Lung (tissue), 12 donors: ENCODE measurements around the gene ZNF280A. TPM values are rescaled to one million over a fixed set of nuclear protein-coding genes. Genes with fewer than 3 reads are reported as not detected.

ENCODE experiments used
- ATAC-seq: fragments of 200-7000 bp; cut with Tn5 transposase; one replicate; pipeline ENCODE4 v1.9.1; 2020; ENCODE audit warnings: moderate number of reproducible peaks; ENCODE audit not compliant: insufficient read depth, low FRiP score
- DNase-seq, 3 donors: peaks; one replicate each; pipeline ENCODE4 v3.0.0-alpha.2; 2013 to 2017
- H3K27ac ChIP-seq, 2 donors: one replicate each; pipeline ENCODE4 v1.5.1; 2013; ENCODE audit warnings: mild to moderate bottlenecking in 2 of 2, moderate library complexity in 2 of 2, control low read depth in 1 of 2, inconsistent platforms in 1 of 2, low read depth in 1 of 2, low read length in 1 of 2
- H3K27me3 ChIP-seq, 3 donors: one replicate each; pipeline ENCODE4 v1.5.1; 2013; ENCODE audit warnings: low read length in 2 of 3; ENCODE audit not compliant: control insufficient read depth in 3 of 3, insufficient read depth in 3 of 3
- H3K36me3 ChIP-seq, 4 donors: one replicate each; pipeline ENCODE4 v1.5.1; 2013; ENCODE audit warnings: low read length in 4 of 4, mild to moderate bottlenecking in 1 of 4, moderate library complexity in 1 of 4; ENCODE audit not compliant: control insufficient read depth in 4 of 4, insufficient read depth in 4 of 4
- H3K4me1 ChIP-seq, 5 donors: one replicate each; pipeline ENCODE4 v1.5.1; 2013; ENCODE audit warnings: low read length in 5 of 5, mild to moderate bottlenecking in 2 of 5, moderate library complexity in 1 of 5; ENCODE audit not compliant: control insufficient read depth in 5 of 5, insufficient read depth in 5 of 5
- H3K4me3 ChIP-seq: one replicate; pipeline ENCODE4 v1.5.1; 2013; ENCODE audit warnings: mild to moderate bottlenecking, control low read depth, moderate library complexity
- H3K9ac ChIP-seq, 2 donors: one replicate each; pipeline ENCODE4 v1.5.1; 2013; ENCODE audit warnings: low read length in 2 of 2, control low read depth in 1 of 2; ENCODE audit not compliant: insufficient read depth in 1 of 2
- H3K9me3 ChIP-seq, 4 donors: one replicate each; pipeline ENCODE4 v1.5.1; 2013; ENCODE audit warnings: low read length in 3 of 4, mild to moderate bottlenecking in 1 of 4, moderate library complexity in 1 of 4; ENCODE audit not compliant: control insufficient read depth in 4 of 4, insufficient read depth in 3 of 4
- WGBS, 2 donors: extraction: QIAGEN DNeasy Blood & Tissue Kit; methylation state at CpG; one replicate each; pipeline ENCODE4 v1.1.7; 2013; 5-methylcytosine and 5-hydroxymethylcytosine counted together
- polyA plus RNA-seq, 2 donors: library from polyadenylated mRNA; stranded (reverse); fragments of 200-250 nt; gene quantifications; one replicate each; pipeline ENCODE4 v1.2.1, GENCODE V29; 2013
- total RNA-seq, 2 donors: library from RNA; depleted of rRNA in 1 of 2; stranded (reverse); fragments of >200 nt in 1 of 2; gene quantifications; one replicate each; pipeline ENCODE4 v1.2.1, GENCODE V29; 2014 to 2021
- TF ChIP-seq, protein P1 (sequence below): IDR thresholded peaks from 2 replicates; pipeline ENCODE4 v1.5.1; 2012; ENCODE audit warnings: mild to moderate bottlenecking; ENCODE audit errors: control extremely low read depth, extremely low read depth
- donor health status: control.
- donor health status: control.
- donor health status: Bipolar disorder and iron deficiency.
- donor health status: healthy.
- donor health status: DM: yes; HTN: yes; CAD: no.

ZNF280A gene
- total and polyA plus RNA-seq, 4 donors, result not detected

DNA sequence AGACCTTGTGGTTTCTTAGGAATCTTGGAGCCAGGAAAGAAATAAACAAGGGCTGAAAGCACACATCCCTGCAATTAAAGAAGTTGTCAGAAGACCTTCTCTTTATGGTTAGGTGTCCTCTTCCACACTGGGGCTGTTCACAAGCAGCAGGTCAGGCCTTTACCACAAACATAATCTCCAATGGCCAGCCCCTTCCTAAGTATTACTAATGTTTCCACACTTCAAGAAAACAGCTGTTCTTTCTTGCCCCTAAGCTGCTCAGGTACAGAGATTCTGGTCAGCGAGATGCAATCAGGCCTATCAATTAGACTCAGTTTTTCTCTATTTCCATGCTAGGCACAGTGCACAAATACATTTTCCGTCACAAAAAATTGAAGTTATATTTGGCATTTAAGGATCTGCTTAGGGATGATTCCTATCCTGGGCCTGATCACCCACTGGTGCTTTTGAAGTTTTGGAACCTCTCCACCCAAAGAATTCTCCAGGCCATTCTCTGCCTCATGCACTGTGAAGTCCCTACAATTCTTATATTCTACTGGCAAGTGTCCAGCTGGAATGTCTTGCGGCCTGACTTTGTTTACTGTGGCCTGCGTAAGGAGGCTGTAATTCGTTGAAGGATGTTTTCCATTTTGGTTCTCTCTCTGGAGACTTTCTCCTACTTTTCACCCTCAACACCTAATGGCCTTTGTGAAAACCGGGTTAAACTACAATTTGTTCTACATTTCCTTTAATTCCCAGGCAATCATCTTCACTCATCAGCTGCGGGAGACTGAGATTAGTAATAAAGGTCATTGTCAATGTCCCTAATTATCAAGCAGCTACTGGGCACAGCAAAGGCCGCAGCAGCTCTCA, 33.9 kb upstream of the ZNF280A start:
- Histone ChIP-seq H3K4me1 (no peaks in the 10 kb centered on the region), H3K27me3 (no peaks in the 10 kb centered on the region), H3K9me3 (no peaks in the 10 kb centered on the region), H3K9ac (no peak overlapping the region), H3K36me3 (no peaks in the 10 kb centered on the region), H3K27ac (no peak overlapping the region), H3K4me3 (no peak overlapping the region)
- DNase-seq (peak in 2 of 3 donors; percentile 57 to 66), ATAC-seq (no peak)
- TF ChIP-seq, protein P1, sequence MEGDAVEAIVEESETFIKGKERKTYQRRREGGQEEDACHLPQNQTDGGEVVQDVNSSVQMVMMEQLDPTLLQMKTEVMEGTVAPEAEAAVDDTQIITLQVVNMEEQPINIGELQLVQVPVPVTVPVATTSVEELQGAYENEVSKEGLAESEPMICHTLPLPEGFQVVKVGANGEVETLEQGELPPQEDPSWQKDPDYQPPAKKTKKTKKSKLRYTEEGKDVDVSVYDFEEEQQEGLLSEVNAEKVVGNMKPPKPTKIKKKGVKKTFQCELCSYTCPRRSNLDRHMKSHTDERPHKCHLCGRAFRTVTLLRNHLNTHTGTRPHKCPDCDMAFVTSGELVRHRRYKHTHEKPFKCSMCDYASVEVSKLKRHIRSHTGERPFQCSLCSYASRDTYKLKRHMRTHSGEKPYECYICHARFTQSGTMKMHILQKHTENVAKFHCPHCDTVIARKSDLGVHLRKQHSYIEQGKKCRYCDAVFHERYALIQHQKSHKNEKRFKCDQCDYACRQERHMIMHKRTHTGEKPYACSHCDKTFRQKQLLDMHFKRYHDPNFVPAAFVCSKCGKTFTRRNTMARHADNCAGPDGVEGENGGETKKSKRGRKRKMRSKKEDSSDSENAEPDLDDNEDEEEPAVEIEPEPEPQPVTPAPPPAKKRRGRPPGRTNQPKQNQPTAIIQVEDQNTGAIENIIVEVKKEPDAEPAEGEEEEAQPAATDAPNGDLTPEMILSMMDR, result no peak
- 66 to 67% methylated on average over 8 of the region's 8 CpGs for WGBS, 2 donors

DNA sequence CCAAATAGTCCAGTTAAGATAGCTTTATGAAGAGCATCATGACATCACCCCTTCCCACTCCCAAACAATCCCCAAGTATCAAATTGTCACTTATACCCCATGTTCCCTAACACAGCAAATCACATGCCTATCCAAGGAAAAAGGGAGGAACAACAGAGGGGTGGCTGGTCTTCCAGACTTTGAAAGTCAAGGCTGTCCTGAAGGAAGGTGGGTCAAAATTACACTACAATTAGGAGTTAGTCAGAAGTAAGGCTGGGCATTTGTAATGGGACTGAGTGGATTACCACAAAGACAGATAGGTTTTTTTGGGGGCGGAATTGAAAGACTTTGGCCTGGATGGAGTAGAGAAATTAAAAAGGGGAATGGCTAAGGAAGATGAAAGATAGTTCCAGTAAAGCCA, 33.1 kb upstream of the ZNF280A start:
- WGBS, 2 donors, result 86 to 96% methylated on average over 1 of the region's 1 CpG
- ATAC-seq (no peak), DNase-seq (no peak)
- Histone ChIP-seq H3K9me3 (no peaks in the 10 kb centered on the region), H3K27ac (no peak overlapping the region), H3K9ac (no peak overlapping the region), H3K4me3 (no peak overlapping the region), H3K4me1 (no peaks in the 10 kb centered on the region), H3K27me3 (no peaks in the 10 kb centered on the region), H3K36me3 (no peaks in the 10 kb centered on the region)
- TF ChIP-seq, protein P1, result no peak

DNA sequence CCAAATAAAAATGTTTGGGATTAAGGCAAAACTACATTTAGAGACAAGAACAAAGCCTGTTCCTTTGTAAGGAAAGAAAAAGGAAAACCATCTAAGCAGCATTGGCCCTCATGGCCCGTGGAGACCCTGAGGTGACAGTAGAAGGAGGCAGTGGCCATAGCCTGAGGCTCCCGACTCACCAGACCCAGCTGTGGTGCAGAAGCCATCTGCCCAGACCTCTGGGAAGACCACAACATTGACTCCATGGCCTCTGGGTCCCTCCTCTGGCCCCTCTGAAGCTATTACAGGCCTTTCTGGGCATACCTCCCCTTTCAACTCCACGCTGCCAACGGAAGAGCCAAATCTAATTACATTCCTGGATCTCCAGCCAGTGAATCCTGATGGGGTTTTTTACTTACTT, 32.6 kb upstream of the ZNF280A start:
- no peak overlapping the region for H3K27ac ChIP-seq
- H3K9me3 ChIP-seq, result no peaks in the 10 kb centered on the region
- H3K4me3 ChIP-seq, result no peak overlapping the region
- TF ChIP-seq, protein P1, result no peak
- H3K36me3 ChIP-seq, result no peaks in the 10 kb centered on the region
- whole genome bisulfite sequencing, 2 donors, result 71 to 80% methylated on average over 4 of the region's 4 CpGs
- DNase-seq (no peak), ATAC-seq (no peak)
- H3K9ac ChIP-seq, result no peak overlapping the region
- H3K4me1 ChIP-seq, result no peaks in the 10 kb centered on the region
- no peaks in the 10 kb centered on the region for H3K27me3 ChIP-seq
